Loucy (cell line): ENCODE data around the gene UBTF.

Experiments used
- EZH2phosphoT487 ChIP-seq: fragments of 200-600 bp; IDR thresholded peaks from 2 replicates; pipeline ENCODE4 v1.6.1; 2018; ENCODE audit warnings: antibody characterized with exemption, mild to moderate bottlenecking, moderate library complexity, borderline replicate concordance
- TF ChIP-seq, protein P1 (sequence below): fragments of 200-600 bp; sonication (generic); conservative IDR thresholded peaks from 2 replicates; pipeline ENCODE4 v1.5.1; 2014; ENCODE audit warnings: mild to moderate bottlenecking, antibody characterized with exemption, low read length

- TF ChIP-seq, protein P1, sequence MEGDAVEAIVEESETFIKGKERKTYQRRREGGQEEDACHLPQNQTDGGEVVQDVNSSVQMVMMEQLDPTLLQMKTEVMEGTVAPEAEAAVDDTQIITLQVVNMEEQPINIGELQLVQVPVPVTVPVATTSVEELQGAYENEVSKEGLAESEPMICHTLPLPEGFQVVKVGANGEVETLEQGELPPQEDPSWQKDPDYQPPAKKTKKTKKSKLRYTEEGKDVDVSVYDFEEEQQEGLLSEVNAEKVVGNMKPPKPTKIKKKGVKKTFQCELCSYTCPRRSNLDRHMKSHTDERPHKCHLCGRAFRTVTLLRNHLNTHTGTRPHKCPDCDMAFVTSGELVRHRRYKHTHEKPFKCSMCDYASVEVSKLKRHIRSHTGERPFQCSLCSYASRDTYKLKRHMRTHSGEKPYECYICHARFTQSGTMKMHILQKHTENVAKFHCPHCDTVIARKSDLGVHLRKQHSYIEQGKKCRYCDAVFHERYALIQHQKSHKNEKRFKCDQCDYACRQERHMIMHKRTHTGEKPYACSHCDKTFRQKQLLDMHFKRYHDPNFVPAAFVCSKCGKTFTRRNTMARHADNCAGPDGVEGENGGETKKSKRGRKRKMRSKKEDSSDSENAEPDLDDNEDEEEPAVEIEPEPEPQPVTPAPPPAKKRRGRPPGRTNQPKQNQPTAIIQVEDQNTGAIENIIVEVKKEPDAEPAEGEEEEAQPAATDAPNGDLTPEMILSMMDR = no peak
- no peak for TF ChIP-seq EZH2phosphoT487
These were observed 9.6 kb downstream of the UBTF start for GRCh38 chr17:44209786-44210341.
